ENCODE measurements around the gene ZNF423.

- TF ChIP-seq POLR2A (IDR thresholded peaks at IDR 0.05) (no peak), CTCF (IDR thresholded peaks at IDR 0.05) (no peak)
These were observed 320.9 kb downstream of the ZNF423 start for GRCh38 chr16:49534901-49535610.

All from lower leg skin (tissue), 3 donors.